B cell (primary cell): Measurements from ENCODE around the gene SORD. TPM values are rescaled to one million over a fixed set of nuclear protein-coding genes. Genes with fewer than 3 reads are reported as not detected.
"Not testable (repeated sequence)": the region's sequence is repeated elsewhere in the genome, so short reads cannot be mapped to it uniquely, and the experiment has no call there.

Experiments
- ATAC-seq: fragments of 200-7000 bp; cut with Tn5 transposase; one replicate; pipeline ENCODE4 v1.10.0; 2021; ENCODE audit warnings: low read depth, mild to moderate bottlenecking, moderate number of reproducible peaks, moderate library complexity
- CTCF ChIA-PET: fragments of 350-600 bp; sonication (Branson Sonifier 250); formaldehyde crosslinking; loops from one replicate; lab custom pipeline; 2021; ENCODE audit warnings: antibody characterized with exemption, inconsistent platforms; lab: Charles Lee
- POLR2A ChIA-PET: fragments of 350-600 bp; sonication (Branson Sonifier 250); formaldehyde crosslinking; loops from one replicate; lab custom pipeline; 2021; ENCODE audit warnings: antibody characterized with exemption; lab: Charles Lee
- DNase-seq: peaks from one replicate; pipeline ENCODE4 v3.0.0; 2013
- H2AFZ ChIP-seq: 2 replicates; pipeline ENCODE4 v1.6.1; 2012; ENCODE audit warnings: mild to moderate bottlenecking, low read depth, low read length; ENCODE audit not compliant: insufficient read depth, poor library complexity, severe bottlenecking
- H3K27ac ChIP-seq, 2 donors: 1 replicate in 1 of 2; 2 replicates in 1 of 2; pipeline ENCODE4 v1.5.1; 2012 to 2013; ENCODE audit warnings: low read length in 2 of 2, mild to moderate bottlenecking in 2 of 2, moderate library complexity in 1 of 2
- H3K27me3 ChIP-seq, 4 experiments: fragments of 200-600 bp in 1 of 4; sonication (generic) in 1 of 4; replicated peaks in 1 of 4; 1 replicate in 2 of 4; 2 replicates in 2 of 4; pipeline versions ENCODE4 v1.6.1 to v1.7.0; 2013 to 2016; ENCODE audit warnings: low read length in 3 of 4, mild to moderate bottlenecking in 2 of 4, mixed read lengths in 1 of 4, moderate library complexity in 1 of 4; ENCODE audit not compliant: insufficient read depth in 4 of 4, control insufficient read depth in 3 of 4; ENCODE audit errors: control extremely low read depth in 1 of 4
- H3K36me3 ChIP-seq, 2 experiments: replicated peaks in 1 of 2; 1 replicate in 1 of 2; 2 replicates in 1 of 2; pipeline versions ENCODE4 v1.6.1 to v1.7.1; 2013; ENCODE audit warnings: low read length in 1 of 2; ENCODE audit not compliant: insufficient read depth in 2 of 2, control insufficient read depth in 1 of 2; ENCODE audit errors: control extremely low read depth in 1 of 2, extremely low read depth in 1 of 2
- H3K4me1 ChIP-seq, 2 donors: fragments of 200-600 bp in 1 of 2; sonication (generic) in 1 of 2; 1 replicate in 1 of 2; 2 replicates in 1 of 2; pipeline versions ENCODE4 v1.5.1 to v1.6.1; 2013 to 2017; ENCODE audit warnings: low read length in 2 of 2; ENCODE audit not compliant: control insufficient read depth in 2 of 2, insufficient read depth in 2 of 2
- H3K4me2 ChIP-seq: replicated peaks from 2 replicates; pipeline ENCODE3; 2012; ENCODE audit warnings: mild to moderate bottlenecking, low read depth, low read length; ENCODE audit not compliant: poor library complexity, severe bottlenecking
- H3K4me3 ChIP-seq, 5 experiments: fragments of 200-600 bp in 1 of 5; sonication (generic) in 1 of 5; 1 replicate in 3 of 5; 2 replicates in 2 of 5; pipeline versions ENCODE4 v1.5.1 to v1.7.0; 2011 to 2016; ENCODE audit warnings: low read length in 4 of 5, mild to moderate bottlenecking in 4 of 5, low read depth in 2 of 5, control low read depth in 1 of 5, moderate library complexity in 1 of 5; ENCODE audit not compliant: insufficient read depth in 1 of 5; ENCODE audit errors: control extremely low read depth in 1 of 5, extremely low read depth in 1 of 5
- H3K79me2 ChIP-seq: fragments of 200-600 bp; sonication (generic); one replicate; pipeline ENCODE4 v1.6.0; 2016; ENCODE audit warnings: low read length; ENCODE audit not compliant: control insufficient read depth, insufficient read depth
- H3K9ac ChIP-seq: fragments of 200-600 bp; sonication (generic); 2 replicates; pipeline ENCODE4 v1.6.1; 2017; ENCODE audit warnings: mild to moderate bottlenecking, low read length, moderate library complexity
- H3K9me3 ChIP-seq, 3 donors: one replicate each; pipeline versions ENCODE4 v1.6.1 to v1.7.1; 2013; ENCODE audit warnings: low read length in 2 of 3; ENCODE audit not compliant: control insufficient read depth in 2 of 3, insufficient read depth in 1 of 3; ENCODE audit errors: control extremely low read depth in 1 of 3
- H4K20me1 ChIP-seq: 2 replicates; pipeline ENCODE4 v1.6.0; 2012; ENCODE audit warnings: mild to moderate bottlenecking, low read length; ENCODE audit not compliant: insufficient read depth, control insufficient read depth, poor library complexity, severe bottlenecking
- H3K27ac Mint-ChIP-seq: one replicate; pipeline ENCODE4 v1.8.0; 2021; ENCODE audit warnings: mixed read lengths
- H3K27me3 Mint-ChIP-seq: one replicate; pipeline ENCODE4 v1.8.0; 2021; ENCODE audit warnings: mixed read lengths
- H3K4me1 Mint-ChIP-seq: one replicate; pipeline ENCODE4 v1.8.0; 2021; ENCODE audit warnings: mixed read lengths
- H3K4me3 Mint-ChIP-seq: one replicate; pipeline ENCODE4 v1.8.0; 2021; ENCODE audit warnings: mixed read lengths
- H3K9me3 Mint-ChIP-seq: one replicate; pipeline ENCODE4 v1.8.0; 2022; ENCODE audit warnings: mixed read lengths; ENCODE audit not compliant: insufficient read depth
- WGBS: methylation state at CpG from one replicate; pipeline ENCODE4 v1.1.5; 2013; ENCODE audit warnings: missing lambda C conversion rate; ENCODE audit not compliant: insufficient coverage; 5-methylcytosine and 5-hydroxymethylcytosine counted together
- intact Hi-C: fragments of 100-400 bp; cut with micrococcal nuclease; formaldehyde crosslinking; loops from one replicate; pipeline ENCODE4 v1.10.0; 2022
- polyA plus RNA-seq: library from polyadenylated mRNA; depleted of rRNA; stranded (reverse); fragments of >200 nt; gene quantifications from 2 replicates; pipeline ENCODE4 v1.2.3, GENCODE V29; 2012
- total RNA-seq, 2 donors: library from RNA; stranded (reverse); fragments of 120-200 nt in 1 of 2; gene quantifications; 1 replicate in 1 of 2; 2 replicates in 1 of 2; pipeline versions ENCODE4 v1.2.3 to v1.2.4, GENCODE V29; 2013 to 2022

Gene SORD
- total and polyA plus RNA-seq, 2 donors (not counting 1 experiment from before 2014, with no cell fraction given) = 22.2 to 25.8 TPM

DNA sequence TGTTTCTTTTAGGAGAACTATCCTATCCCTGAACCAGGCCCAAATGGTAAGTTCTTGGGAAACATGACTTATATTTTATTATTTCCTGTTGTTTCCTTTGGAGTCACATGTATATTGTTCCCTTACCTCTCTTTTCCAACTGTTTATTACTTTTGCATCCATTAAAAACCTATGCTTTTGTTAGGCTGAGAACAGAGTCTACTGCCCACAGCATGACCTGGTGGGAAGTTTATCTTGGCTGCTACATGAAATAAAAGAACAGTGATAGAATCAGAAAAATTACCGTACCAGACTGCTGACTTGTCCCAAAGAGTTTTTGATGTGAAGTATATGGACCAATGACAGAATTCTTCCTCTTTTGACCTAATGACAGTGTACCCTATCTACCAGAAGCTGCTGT lies 17.4 kb downstream of the SORD start:
- CTCF ChIA-PET, H3K9ac ChIP-seq, H3K27me3 ChIP-seq, H4K20me1 ChIP-seq, H3K36me3 ChIP-seq, H3K4me3 ChIP-seq, POLR2A ChIA-PET, ATAC-seq, intact Hi-C loops, DNase-seq, H3K27ac ChIP-seq, H3K9me3 Mint-ChIP-seq, H3K4me3 Mint-ChIP-seq, H3K27ac Mint-ChIP-seq, H3K9me3 ChIP-seq, H2AFZ ChIP-seq, H3K79me2 ChIP-seq, H3K4me2 ChIP-seq, H3K27me3 Mint-ChIP-seq: not testable (repeated sequence)
- WGBS = no CpG with 5 or more reads among the region's 1 CpG
- H3K4me1 Mint-ChIP-seq = peaks cover 46% of the 10 kb centered on the region
- H3K4me1 ChIP-seq = peaks cover 21 to 26% of the 10 kb centered on the region in 2 donors

DNA sequence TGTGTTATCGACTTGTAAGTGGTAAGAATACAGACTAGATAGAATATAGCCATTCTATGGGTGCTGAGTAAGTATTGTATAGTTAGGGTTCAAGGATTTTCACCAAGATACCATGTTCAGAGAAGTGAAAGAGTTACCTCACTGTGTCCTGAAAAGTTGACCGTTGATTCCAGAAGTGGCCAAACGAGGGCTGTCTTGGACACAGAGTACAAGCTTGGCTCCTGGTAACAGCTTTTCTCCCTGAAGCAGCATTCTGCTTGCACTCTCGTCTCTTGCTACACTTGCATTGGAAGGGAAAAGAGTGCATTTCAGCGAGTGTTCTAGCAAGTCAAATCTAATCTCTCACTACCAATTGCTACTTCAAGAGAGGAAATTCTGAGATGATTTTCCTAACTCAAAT lies 18.5 kb downstream of the SORD start:
- H3K9me3 Mint-ChIP-seq, H3K4me2 ChIP-seq, H3K27ac Mint-ChIP-seq, ATAC-seq, H3K36me3 ChIP-seq, intact Hi-C loops, H3K4me3 Mint-ChIP-seq, H3K79me2 ChIP-seq, H3K9me3 ChIP-seq, DNase-seq, H3K9ac ChIP-seq, POLR2A ChIA-PET, H3K27me3 Mint-ChIP-seq, H3K27me3 ChIP-seq, H3K4me3 ChIP-seq, H3K27ac ChIP-seq, H2AFZ ChIP-seq, H4K20me1 ChIP-seq: not testable (repeated sequence)
- peaks cover 40% of the 10 kb centered on the region for H3K4me1 Mint-ChIP-seq
- CTCF ChIA-PET = interaction anchor here (1.2 kb wide), 1 partner anchor 76 kb away, joined by 5 read pairs; no protein-coding TSS in a partner anchor
- H3K4me1 ChIP-seq = peaks cover 32% of the 10 kb centered on the region in 2 donors
- 92% methylated on average over 4 of the region's 5 CpGs for WGBS

DNA sequence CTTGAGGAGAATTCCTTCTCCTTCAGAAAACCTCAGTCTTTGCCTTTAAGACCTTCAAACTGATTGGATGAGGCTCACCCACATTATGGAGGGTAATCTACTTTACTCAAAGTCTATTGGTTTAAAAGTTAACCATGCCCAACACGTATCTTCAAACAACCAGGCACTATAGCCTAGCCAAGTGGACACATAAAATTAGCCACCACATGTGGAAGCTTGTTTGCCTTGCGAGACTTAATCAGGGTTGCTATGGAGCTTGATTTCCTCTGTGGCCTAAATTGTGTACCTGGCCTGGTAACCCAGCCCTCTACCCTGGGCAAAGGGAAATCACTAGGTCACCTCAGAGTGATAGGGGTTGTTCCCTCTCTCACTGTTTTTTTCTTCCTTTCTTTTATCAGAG lies 19.9 kb downstream of the SORD start:
- H3K9me3 Mint-ChIP-seq, H3K27me3 ChIP-seq, ATAC-seq, H3K27me3 Mint-ChIP-seq, DNase-seq, H4K20me1 ChIP-seq, H3K79me2 ChIP-seq, intact Hi-C loops, H3K27ac ChIP-seq, H3K4me2 ChIP-seq, H3K36me3 ChIP-seq, POLR2A ChIA-PET, H3K4me3 ChIP-seq, H3K9ac ChIP-seq, CTCF ChIA-PET, H3K27ac Mint-ChIP-seq, H2AFZ ChIP-seq, H3K4me3 Mint-ChIP-seq, H3K9me3 ChIP-seq: not testable (repeated sequence)
- peaks cover 32% of the 10 kb centered on the region for H3K4me1 Mint-ChIP-seq
- WGBS = no CpG with 5 or more reads among the region's 2 CpGs
- peaks cover 27 to 29% of the 10 kb centered on the region in 2 donors for H3K4me1 ChIP-seq

DNA sequence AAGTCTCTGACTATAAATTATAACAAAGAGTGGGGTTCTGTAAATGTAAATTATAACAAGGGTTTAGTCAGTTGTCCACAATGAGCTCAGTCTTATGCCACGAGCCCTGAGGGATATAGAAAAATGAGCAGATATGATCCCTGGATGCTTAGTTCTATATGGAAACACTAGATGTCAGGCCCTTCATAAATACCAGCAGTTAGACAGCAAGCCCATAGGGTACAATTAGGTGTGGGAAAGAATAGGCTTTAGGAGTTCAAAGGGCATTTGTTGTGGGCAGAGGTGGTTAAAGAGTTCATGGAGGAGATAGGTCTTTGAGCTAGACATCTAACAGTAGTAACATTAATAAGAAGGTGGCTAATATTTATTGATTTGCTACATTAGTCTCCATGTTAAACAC lies 21.3 kb downstream of the SORD start:
- H4K20me1 ChIP-seq, H3K4me3 Mint-ChIP-seq, H3K9me3 ChIP-seq, H3K4me3 ChIP-seq, H3K27ac Mint-ChIP-seq, H3K36me3 ChIP-seq, H3K27ac ChIP-seq, H3K79me2 ChIP-seq, CTCF ChIA-PET, ATAC-seq, H3K27me3 Mint-ChIP-seq, H3K9ac ChIP-seq, H2AFZ ChIP-seq, H3K27me3 ChIP-seq, DNase-seq, intact Hi-C loops, H3K9me3 Mint-ChIP-seq, H3K4me2 ChIP-seq, POLR2A ChIA-PET: not testable (repeated sequence)
- H3K4me1 ChIP-seq = peaks cover 32 to 38% of the 10 kb centered on the region in 2 donors
- peaks cover 36% of the 10 kb centered on the region for H3K4me1 Mint-ChIP-seq
- WGBS = no CpG with 5 or more reads among the region's 1 CpG
